Endothelial cell of umbilical vein (primary cell): ENCODE measurements around the gene ZNF516. TPM values are rescaled to one million over a fixed set of nuclear protein-coding genes. Genes with fewer than 3 reads are reported as not detected.

Experiments used
- BruUV-seq: library from RNA; stranded (reverse); fragments of 400-500 nt; replicated peaks from 2 replicates; lab custom pipeline; 2021; lab: Mats Ljungman, UMichigan
- CTCF ChIA-PET: fragments of 300-600, 350-600 bp; sonication (Branson Sonifier 250); formaldehyde crosslinking; loops from one replicate; lab custom pipeline; 2021; ENCODE audit warnings: antibody characterized with exemption, inconsistent platforms; lab: Charles Lee
- POLR2A ChIA-PET: fragments of 300-600, 350-600 bp; sonication (Branson Sonifier 250); formaldehyde crosslinking; loops from one replicate; lab custom pipeline; 2021; ENCODE audit warnings: antibody characterized with exemption, inconsistent platforms; lab: Charles Lee
- DNase-seq: peaks from one replicate; pipeline ENCODE4 v3.0.0-alpha.2; 2011; ENCODE audit warnings: low read depth, low spot score
- FAIRE-seq: peaks from 2 replicates; lab custom pipeline; 2011; peaks lifted over from hg19 to GRCh38; lab: Jason Lieb, UNC
- H2AFZ ChIP-seq: 2 replicates; pipeline ENCODE4 v1.6.0; 2012; ENCODE audit warnings: low read depth, low read length, control low read depth, inconsistent platforms
- H3K27ac ChIP-seq: 2 replicates; pipeline ENCODE4 v1.5.1; 2011; ENCODE audit warnings: low read depth, mild to moderate bottlenecking, control low read depth, low read length, moderate library complexity; ENCODE audit not compliant: insufficient read depth
- H3K27me3 ChIP-seq, 2 experiments: 2 replicates each; pipeline versions ENCODE4 v1.6.0 to v1.6.1; 2011; ENCODE audit warnings: low read length in 2 of 2, mixed read lengths in 1 of 2; ENCODE audit not compliant: control insufficient read depth in 2 of 2, insufficient read depth in 2 of 2
- H3K36me3 ChIP-seq, 2 experiments: 2 replicates in 1 of 2; 3 replicates in 1 of 2; pipeline ENCODE4 v1.5.1; 2011; ENCODE audit warnings: low read length in 2 of 2, mild to moderate bottlenecking in 1 of 2, moderate library complexity in 1 of 2; ENCODE audit not compliant: control insufficient read depth in 2 of 2, insufficient read depth in 2 of 2; ENCODE audit errors: extremely low read depth in 1 of 2
- H3K4me1 ChIP-seq: 3 replicates; pipeline ENCODE4 v1.5.1; 2011; ENCODE audit warnings: mild to moderate bottlenecking, low read length; ENCODE audit not compliant: control insufficient read depth, insufficient read depth; ENCODE audit errors: extremely low read depth
- H3K4me2 ChIP-seq: 2 replicates; pipeline ENCODE4 v1.6.1; 2011; ENCODE audit warnings: low read length, control low read depth, mixed read lengths; ENCODE audit not compliant: insufficient read depth
- H3K4me3 ChIP-seq, 3 experiments: fragments of 200-600 bp in 1 of 3; sonication (generic), shearing (Covaris generic) in 1 of 3; replicated peaks in 1 of 3; 2 replicates each; pipeline ENCODE4 v1.5.1; 2011 to 2016; ENCODE audit warnings: control low read depth in 3 of 3, low read length in 3 of 3, mild to moderate bottlenecking in 2 of 3, inconsistent platforms in 1 of 3, low read depth in 1 of 3, moderate library complexity in 1 of 3; ENCODE audit not compliant: insufficient read depth in 1 of 3
- H3K79me2 ChIP-seq: 2 replicates; pipeline ENCODE4 v1.6.0; 2012; ENCODE audit warnings: low read length, inconsistent platforms; ENCODE audit not compliant: control insufficient read depth, insufficient read depth
- H3K9ac ChIP-seq: replicated peaks from 2 replicates; pipeline ENCODE3; 2011; ENCODE audit warnings: low read length, control low read depth; ENCODE audit not compliant: insufficient read depth; ENCODE audit errors: extremely low read depth
- H3K9me1 ChIP-seq: replicated peaks from 3 replicates; pipeline ENCODE4 v1.6.0; 2011; ENCODE audit warnings: mild to moderate bottlenecking, low read length; ENCODE audit not compliant: control insufficient read depth, insufficient read depth; ENCODE audit errors: extremely low read depth
- H3K9me3 ChIP-seq: replicated peaks from 2 replicates; pipeline ENCODE4 v1.5.1; 2012; ENCODE audit warnings: low read length, inconsistent platforms; ENCODE audit not compliant: control insufficient read depth, insufficient read depth
- H4K20me1 ChIP-seq: replicated peaks from 2 replicates; pipeline ENCODE3; 2011; ENCODE audit warnings: mild to moderate bottlenecking, low read length; ENCODE audit not compliant: control insufficient read depth, insufficient read depth; ENCODE audit errors: extremely low read depth
- CTCF ChIP-seq, 2 donors: IDR thresholded peaks; 1 replicate in 1 of 2; 2 replicates in 1 of 2; pipeline ENCODE4 v1.5.1; 2011; ENCODE audit warnings: low read length in 2 of 2, mild to moderate bottlenecking in 2 of 2, moderate library complexity in 2 of 2, control low read depth in 1 of 2, inconsistent platforms in 1 of 2, low read depth in 1 of 2; ENCODE audit not compliant: insufficient read depth in 1 of 2; ENCODE audit errors: extremely low read depth in 1 of 2
- EZH2 ChIP-seq: IDR thresholded peaks from 2 replicates; pipeline ENCODE4 v1.6.1; 2012; ENCODE audit warnings: borderline replicate concordance, low read depth, mild to moderate bottlenecking, moderate library complexity, low read length, inconsistent platforms; ENCODE audit not compliant: severe bottlenecking
- FOS ChIP-seq: IDR thresholded peaks from 2 replicates; pipeline ENCODE4 v1.6.1; 2011; ENCODE audit warnings: mild to moderate bottlenecking, low read length, moderate library complexity, borderline replicate concordance; ENCODE audit not compliant: insufficient read depth
- GATA2 ChIP-seq: IDR thresholded peaks from 2 replicates; pipeline ENCODE4 v1.7.0; 2011; ENCODE audit warnings: low read depth, mild to moderate bottlenecking, moderate library complexity, mixed read lengths, low read length; ENCODE audit not compliant: insufficient read length, insufficient read depth
- JUN ChIP-seq: IDR thresholded peaks from 2 replicates; pipeline ENCODE4 v1.6.1; 2011; ENCODE audit warnings: borderline replicate concordance, low read depth; ENCODE audit not compliant: insufficient read length, insufficient read depth
- MAX ChIP-seq: IDR thresholded peaks from 2 replicates; pipeline ENCODE4 v1.6.1; 2011; ENCODE audit not compliant: insufficient read depth, insufficient read length
- MYC ChIP-seq: IDR thresholded peaks from one replicate; pipeline ENCODE4 v1.6.1; 2011; ENCODE audit warnings: mild to moderate bottlenecking, low read depth, low read length
- POLR2A ChIP-seq: IDR thresholded peaks from 2 replicates; pipeline ENCODE4 v1.6.1; 2012; ENCODE audit warnings: low read depth, mild to moderate bottlenecking, control low read depth, low read length
- POLR2AphosphoS5 ChIP-seq: IDR thresholded peaks from 2 replicates; pipeline ENCODE4 v1.6.1; 2012; ENCODE audit warnings: low read depth, mild to moderate bottlenecking, control low read depth, low read length, moderate library complexity; ENCODE audit not compliant: insufficient read depth
- dilution Hi-C: fragments of 300-500 bp; cut with MboI; formaldehyde crosslinking; loops from one replicate; pipeline ENCODE4 v1.15.0; 2019; ENCODE audit warnings: low sequenced_read_pairs; ENCODE audit not compliant: extremely low pct_ligation_motif_present
- intact Hi-C: fragments of 100-400 bp; cut with micrococcal nuclease; formaldehyde crosslinking; loops from one replicate; pipeline ENCODE4 v1.10.0; 2022
- polyA plus RNA-seq, 4 experiments: library from polyadenylated mRNA; depleted of rRNA in 3 of 4; stranded (reverse) in 3 of 4; unstranded in 1 of 4; fragments of >200 nt; gene quantifications; 2 replicates each; pipeline versions ENCODE4 v1.2.1 to v1.2.3, GENCODE V29; 2011 to 2012; ENCODE audit warnings: missing spikeins in 1 of 4
- total RNA-seq: library from RNA; stranded (reverse); gene quantifications from 2 replicates; pipeline ENCODE4 v1.2.3, GENCODE V29; 2021

Gene ZNF516
- total and polyA plus RNA-seq, 2 donors (not counting 3 experiments of a cell fraction or from before 2014, with no cell fraction given): 3.6 to 19.1 TPM

- peak; percentile 95 for FAIRE-seq
- TF ChIP-seq MYC: no peak
- peak; percentile 63 for TF ChIP-seq MAX
- TF ChIP-seq CTCF (IDR thresholded peaks at IDR 0.05; ENCODE audit: extremely low read depth in 1 of 2, insufficient read depth in 1 of 2, low read depth in 1 of 2, low read length in 2 of 2): no peak
- peak; percentile 20 for TF ChIP-seq POLR2A
- TF ChIP-seq FOS: no peak
- TF ChIP-seq POLR2AphosphoS5: peak; percentile 29
- no peak for TF ChIP-seq EZH2
- TF ChIP-seq JUN: no peak
- TF ChIP-seq GATA2: no peak
- POLR2A ChIA-PET: interaction anchor here (0.8 to 1.8 kb wide), 2 partner anchors 10 to 43 kb away, joined by 3 read pairs; no protein-coding TSS in a partner anchor
Observed at GRCh38 chr18:76492669-76493212, 2.3 kb downstream of the ZNF516 start.

More at GRCh38 chr18:76492669-76493212, 2.3 kb downstream of the ZNF516 start:
- CTCF ChIA-PET: interaction anchor here (0.8 to 1.8 kb wide), 8 partner anchors 10 to 715 kb away, joined by 3 to 8 read pairs (median 4); no protein-coding TSS in a partner anchor
- Histone ChIP-seq H3K9ac (peak overlapping the region; percentile 71), H2AFZ (peak overlapping the region; percentile 92), H3K4me2 (peak overlapping the region; percentile 100), H3K79me2 (peaks cover 2% of the 10 kb centered on the region), H3K4me1 (peaks cover 25% of the 10 kb centered on the region), H3K9me3 (no peaks in the 10 kb centered on the region), H3K27me3 (peaks cover 9 to 10% of the 10 kb centered on the region in 2 experiments), H3K9me1 (no peaks in the 10 kb centered on the region), H3K27ac (peak overlapping the region; percentile 60), H3K36me3 (no peaks in the 10 kb centered on the region), H3K4me3 (peak overlapping the region; percentile 80 to 97 (median 97)), H4K20me1 (no peaks in the 10 kb centered on the region)
- BruUV-seq: no TSS peak
- dilution Hi-C loops (no loop called here), intact Hi-C loops (loop anchor here (1.0 to 10.0 kb wide), 7 partner anchors 26 to 1995 kb away; partner anchors contain the start of genes CNDP2, TSHZ1, ZNF236 and ZNF407)
- DNase-seq: peak; percentile 98
